GM15510 (cell line): ENCODE data around the gene FLVCR1.

ENCODE experiments used
- POLR2A ChIP-seq: IDR thresholded peaks from 3 replicates; pipeline ENCODE4 v1.6.1; 2011; ENCODE audit warnings: borderline replicate concordance; ENCODE audit not compliant: insufficient read length; ENCODE audit errors: extremely low read depth

The FLVCR1 gene

DNA sequence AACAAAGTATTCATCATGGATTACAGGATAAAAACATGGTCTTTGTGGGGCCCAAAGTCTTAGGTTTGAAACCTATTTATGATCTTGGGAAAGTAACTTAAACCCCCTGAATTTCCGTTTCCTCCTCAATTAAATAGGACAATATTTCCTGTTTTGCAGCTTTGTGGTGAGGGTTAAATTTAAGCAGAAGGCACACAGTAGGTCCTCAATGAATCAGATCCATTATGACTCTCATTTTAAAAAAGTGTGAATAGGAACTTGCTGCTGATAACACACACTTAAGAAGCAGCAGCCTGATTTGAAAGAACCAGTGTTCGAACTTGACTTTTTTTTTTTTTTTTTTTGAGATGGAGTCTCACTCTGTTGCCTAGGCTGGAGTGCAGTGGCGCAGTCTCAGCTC lies 50.9 kb downstream of the FLVCR1 start:
- no peak for TF ChIP-seq POLR2A

DNA sequence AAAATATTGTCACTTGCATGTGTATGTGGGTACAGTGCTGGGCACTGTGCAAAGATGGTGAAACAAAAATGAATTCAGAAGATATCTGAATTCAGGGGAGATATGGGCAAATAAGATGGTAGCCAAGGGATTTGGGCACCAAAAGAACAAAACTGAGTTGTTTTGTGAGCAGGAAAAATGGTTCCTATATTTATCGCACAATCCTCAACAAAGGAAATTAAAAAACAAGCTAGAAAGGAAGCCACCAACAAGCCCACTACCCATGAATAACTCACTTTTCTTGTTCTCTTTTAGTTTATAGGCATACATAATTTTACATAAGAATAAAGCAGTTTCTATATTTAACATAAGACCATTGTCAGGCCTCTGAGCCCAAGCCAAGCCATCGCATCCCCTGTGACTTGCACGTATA lies 51.6 kb downstream of the FLVCR1 start:
- no peak for TF ChIP-seq POLR2A

- no peak for TF ChIP-seq POLR2A
These were observed 56.7 kb downstream of the FLVCR1 start for GRCh38 chr1:212914789-212915188.

DNA sequence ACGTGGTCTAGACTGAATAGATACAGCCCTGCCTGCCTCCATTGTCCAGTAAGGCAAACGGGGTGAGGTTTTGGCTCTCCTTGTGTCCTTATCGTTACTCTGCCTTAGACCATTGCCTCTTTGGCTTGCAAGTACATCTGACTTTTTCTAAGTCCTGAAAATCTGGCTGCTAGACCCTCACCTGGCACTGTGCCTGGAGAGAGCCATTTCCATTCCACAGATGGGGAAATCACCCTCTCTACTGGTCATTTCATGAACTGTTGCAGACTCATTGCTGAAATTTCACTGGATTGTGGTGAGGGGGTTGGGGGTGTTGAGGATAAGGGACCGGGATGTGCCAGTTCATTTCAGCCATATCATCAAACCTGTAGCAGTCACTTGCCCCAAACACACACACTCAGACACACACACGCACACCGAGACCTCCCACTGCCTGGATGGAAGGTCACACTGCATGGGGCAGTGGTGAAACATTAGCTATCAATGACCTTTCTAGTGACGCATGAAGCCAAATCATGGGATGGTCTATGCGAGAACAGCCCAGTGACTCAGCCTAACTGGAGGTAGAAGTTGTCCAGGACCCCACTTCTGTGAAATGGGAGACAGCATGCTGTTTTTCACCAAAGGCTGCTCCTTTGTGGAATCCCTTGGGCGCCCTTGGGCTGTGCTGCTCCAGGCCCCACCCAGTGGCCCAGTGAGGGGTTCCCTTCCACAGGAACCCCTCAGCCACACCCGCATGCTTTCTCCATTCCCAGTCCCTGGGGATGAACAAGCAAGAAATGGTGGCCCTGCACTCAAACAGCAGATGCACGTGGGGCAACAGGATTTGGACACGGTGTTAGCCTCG lies 57.4 kb downstream of the FLVCR1 start:
- no peak for TF ChIP-seq POLR2A

GRCh38 chr1:212916481-212917133 lies 58.5 kb downstream of the FLVCR1 start:
- no peak for TF ChIP-seq POLR2A

DNA sequence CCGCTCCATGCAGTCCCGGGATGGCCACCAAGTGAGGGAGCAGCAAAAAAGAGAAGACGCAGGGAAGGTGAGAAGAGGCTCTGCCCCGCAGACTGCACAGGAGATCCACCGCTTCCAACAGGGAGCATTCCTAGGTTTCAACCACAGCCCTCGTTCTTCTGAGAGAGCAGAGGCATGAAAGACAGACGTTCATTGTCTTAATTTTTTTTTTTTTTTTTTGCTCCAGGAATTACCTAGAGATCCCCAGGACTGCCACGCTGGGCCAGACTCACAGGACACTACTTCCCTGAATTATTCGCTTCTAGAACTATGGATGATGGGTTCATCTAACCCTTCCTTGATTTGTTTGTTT lies 59.0 kb downstream of the FLVCR1 start:
- TF ChIP-seq POLR2A, result no peak

GRCh38 chr1:212917858-212918257 lies 59.8 kb downstream of the FLVCR1 start:
- no peak for TF ChIP-seq POLR2A

GRCh38 chr1:212918824-212919223 lies 60.7 kb downstream of the FLVCR1 start:
- TF ChIP-seq POLR2A, result no peak

- TF ChIP-seq POLR2A, result no peak
These were observed 62.2 kb downstream of the FLVCR1 start for GRCh38 chr1:212920246-212920645.

DNA sequence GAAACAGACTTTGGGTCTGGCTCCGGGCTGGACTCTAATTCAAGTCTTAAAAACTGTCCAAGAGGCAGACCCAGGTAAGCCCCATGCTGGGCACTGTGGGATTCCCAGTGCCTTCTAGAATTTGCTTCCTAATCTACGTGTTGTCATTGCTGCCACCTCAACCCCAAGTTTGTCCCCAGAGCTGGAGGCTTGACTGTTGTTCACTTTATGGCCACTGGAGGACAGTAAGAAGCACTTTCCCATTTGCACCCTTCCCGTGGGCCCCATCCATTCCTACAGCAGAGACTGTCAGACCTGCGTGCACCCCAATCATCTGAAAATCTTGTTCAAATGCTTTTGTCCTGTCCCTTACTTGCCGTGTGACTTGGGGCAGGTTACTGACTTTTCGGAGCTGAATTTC lies 62.8 kb downstream of the FLVCR1 start:
- no peak for TF ChIP-seq POLR2A

GRCh38 chr1:212922016-212922415 lies 63.9 kb downstream of the FLVCR1 start:
- no peak for TF ChIP-seq POLR2A

DNA sequence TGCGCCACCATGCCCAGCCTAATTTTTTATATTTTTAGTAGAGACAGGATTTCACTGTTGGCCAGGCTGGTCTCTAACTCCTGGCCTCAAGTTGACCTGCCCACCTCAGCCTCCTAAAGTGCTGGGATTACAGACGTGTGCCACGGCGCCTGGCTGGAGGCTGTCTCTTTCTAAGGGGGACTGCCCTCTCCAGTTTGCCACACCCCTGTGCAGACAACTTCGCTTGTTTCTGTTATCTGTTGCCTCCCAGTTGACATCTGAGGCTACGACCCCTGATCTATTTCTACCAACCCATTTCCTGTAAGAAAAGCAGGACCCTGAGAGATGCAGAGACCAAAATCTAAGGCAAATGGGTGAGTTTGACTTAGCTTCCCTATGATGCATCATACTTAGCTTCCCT lies 68.3 kb downstream of the FLVCR1 start:
- no peak for TF ChIP-seq POLR2A

GRCh38 chr1:212928323-212929291 lies 70.5 kb downstream of the FLVCR1 start:
- TF ChIP-seq POLR2A, result no peak

DNA sequence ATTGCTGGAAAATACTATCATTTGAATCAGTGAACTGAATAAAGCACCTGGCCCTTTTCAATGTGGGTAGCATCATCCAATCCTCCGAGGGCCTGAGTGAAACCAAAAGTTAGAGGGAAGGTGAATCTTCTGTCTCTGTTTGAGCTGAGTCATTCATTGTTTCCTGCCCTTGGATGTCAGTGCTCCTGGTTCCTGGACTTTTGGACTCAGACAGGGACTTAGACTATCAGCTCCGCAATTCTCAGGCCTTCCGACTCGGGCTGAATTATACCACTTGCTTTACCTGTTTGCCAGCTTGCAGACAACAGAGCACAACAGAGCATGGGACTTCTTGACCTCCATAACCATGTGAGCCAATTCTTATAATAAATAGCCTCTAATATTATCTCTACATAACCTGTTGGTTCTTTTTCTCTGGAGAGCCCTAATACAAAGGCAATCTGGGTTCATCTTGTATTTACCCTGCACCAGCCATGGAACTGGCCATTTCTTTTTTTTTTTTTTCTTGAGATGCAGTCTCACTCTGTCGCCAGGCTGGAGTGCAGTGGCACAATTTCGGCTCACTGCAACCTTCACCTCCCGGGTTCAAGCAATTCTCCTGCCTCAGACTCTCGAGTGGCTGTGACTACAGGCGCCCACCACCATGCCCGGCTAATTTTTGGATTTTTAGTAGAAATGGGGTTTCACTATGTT lies 73.1 kb downstream of the FLVCR1 start:
- no peak for TF ChIP-seq POLR2A

- no peak for TF ChIP-seq POLR2A
These were observed 75.9 kb downstream of the FLVCR1 start for GRCh38 chr1:212933815-212934471.

DNA sequence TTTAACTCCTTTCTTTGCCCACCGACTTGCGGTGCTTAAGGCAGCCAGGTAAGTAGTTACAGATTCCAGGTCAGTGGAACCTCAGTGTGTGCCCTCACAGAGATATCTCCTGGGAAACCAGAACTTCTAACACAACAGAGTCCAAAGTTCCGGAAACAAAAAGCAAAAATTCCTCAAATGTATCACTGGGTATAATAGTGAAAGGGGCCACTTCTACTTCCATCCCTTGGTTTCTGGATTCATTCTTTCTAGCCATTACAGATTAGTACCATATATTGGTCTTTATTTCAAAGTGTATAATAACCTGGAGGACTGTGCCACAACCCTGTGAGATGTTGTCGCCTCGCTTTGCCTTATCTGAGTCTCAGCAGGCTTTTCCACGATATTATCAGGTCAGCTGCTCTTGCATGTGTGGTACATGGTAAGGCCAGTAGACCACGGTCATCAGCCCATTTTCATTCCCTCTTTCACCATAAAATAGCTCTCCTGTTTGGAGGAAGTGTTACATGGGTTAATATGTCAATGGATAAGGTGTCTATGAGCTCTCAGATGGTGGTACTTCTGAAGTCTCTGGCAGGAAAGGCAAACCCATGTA lies 77.4 kb downstream of the FLVCR1 start:
- no peak for TF ChIP-seq POLR2A
